ENCODE results near the gene PCDH9. TPM values are rescaled to one million over a fixed set of nuclear protein-coding genes. Genes with fewer than 3 reads are reported as not detected.

Gene PCDH9
- total RNA-seq, 1 experiment from 2014 or later: 4.2 TPM

DNA sequence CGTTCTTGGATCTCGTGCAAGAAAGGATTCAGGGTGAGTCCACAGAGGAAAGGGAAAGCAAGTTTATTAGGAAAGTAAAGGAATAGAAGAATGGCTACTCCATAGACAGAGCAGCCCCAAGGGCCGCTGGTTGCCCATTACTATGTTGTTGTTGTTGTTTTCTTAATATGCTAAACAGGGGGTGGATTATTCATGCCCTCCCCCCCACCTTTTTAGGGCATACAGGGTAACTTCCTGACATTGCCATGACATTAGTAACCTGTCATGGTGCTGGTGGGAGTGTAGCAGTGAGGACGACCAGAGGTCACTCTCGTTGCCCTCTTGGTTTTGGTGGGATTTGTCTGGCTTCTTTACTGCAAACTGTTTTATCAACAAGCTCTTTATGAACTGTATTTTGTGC, 29.1 kb upstream of the PCDH9 start:
- TF ChIP-seq TCF7L2 (IDR thresholded peaks at IDR 0.05; ENCODE audit: low read depth, low read length) (no peak), SIN3A (IDR thresholded peaks at IDR 0.05; ENCODE audit: borderline replicate concordance, insufficient read depth, low read depth, low read length) (no peak), POLR2AphosphoS5 (IDR thresholded peaks at IDR 0.05; ENCODE audit: low read depth, low read length) (no peak), CTCF (IDR thresholded peaks at IDR 0.05) (no peak)
- TF ChIP-seq, protein P1, sequence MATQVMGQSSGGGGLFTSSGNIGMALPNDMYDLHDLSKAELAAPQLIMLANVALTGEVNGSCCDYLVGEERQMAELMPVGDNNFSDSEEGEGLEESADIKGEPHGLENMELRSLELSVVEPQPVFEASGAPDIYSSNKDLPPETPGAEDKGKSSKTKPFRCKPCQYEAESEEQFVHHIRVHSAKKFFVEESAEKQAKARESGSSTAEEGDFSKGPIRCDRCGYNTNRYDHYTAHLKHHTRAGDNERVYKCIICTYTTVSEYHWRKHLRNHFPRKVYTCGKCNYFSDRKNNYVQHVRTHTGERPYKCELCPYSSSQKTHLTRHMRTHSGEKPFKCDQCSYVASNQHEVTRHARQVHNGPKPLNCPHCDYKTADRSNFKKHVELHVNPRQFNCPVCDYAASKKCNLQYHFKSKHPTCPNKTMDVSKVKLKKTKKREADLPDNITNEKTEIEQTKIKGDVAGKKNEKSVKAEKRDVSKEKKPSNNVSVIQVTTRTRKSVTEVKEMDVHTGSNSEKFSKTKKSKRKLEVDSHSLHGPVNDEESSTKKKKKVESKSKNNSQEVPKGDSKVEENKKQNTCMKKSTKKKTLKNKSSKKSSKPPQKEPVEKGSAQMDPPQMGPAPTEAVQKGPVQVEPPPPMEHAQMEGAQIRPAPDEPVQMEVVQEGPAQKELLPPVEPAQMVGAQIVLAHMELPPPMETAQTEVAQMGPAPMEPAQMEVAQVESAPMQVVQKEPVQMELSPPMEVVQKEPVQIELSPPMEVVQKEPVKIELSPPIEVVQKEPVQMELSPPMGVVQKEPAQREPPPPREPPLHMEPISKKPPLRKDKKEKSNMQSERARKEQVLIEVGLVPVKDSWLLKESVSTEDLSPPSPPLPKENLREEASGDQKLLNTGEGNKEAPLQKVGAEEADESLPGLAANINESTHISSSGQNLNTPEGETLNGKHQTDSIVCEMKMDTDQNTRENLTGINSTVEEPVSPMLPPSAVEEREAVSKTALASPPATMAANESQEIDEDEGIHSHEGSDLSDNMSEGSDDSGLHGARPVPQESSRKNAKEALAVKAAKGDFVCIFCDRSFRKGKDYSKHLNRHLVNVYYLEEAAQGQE (IDR thresholded peaks at IDR 0.05; ENCODE audit: insufficient read depth in 1 of 2, low read depth in 2 of 2, low read length in 1 of 2): no peak
- Histone ChIP-seq H3K9me3 (ENCODE audit: control insufficient read depth, insufficient read depth, low read depth, low read length) (no peaks in the 10 kb centered on the region), H3K4me3 (ENCODE audit: low read depth in 2 of 2, low read length in 2 of 2) (no peak overlapping the region), H3K27ac (ENCODE audit: low read length) (no peak overlapping the region), H3K27me3 (ENCODE audit: control insufficient read depth, insufficient read depth, low read length) (no peaks in the 10 kb centered on the region), H3K4me1 (ENCODE audit: control insufficient read depth, insufficient read depth, low read length) (no peaks in the 10 kb centered on the region), H3K36me3 (ENCODE audit: control insufficient read depth, insufficient read depth, low read length) (no peaks in the 10 kb centered on the region)
- intact Hi-C loops (cut with micrococcal nuclease; ENCODE audit: unreplicated experiment) (no loop called here), in situ Hi-C loops (cut with HindIII; ENCODE audit: low pct_unique_long_range_greater_than_20kb, low sequenced_read_pairs) (no loop called here)
- no TSS peak for BruUV-seq (replicated peaks)
- CTCF ChIA-PET: no interaction called here
- no peak for DNase-seq (ENCODE audit: low read depth, low spot score)
- no peak for ATAC-seq
- POLR2A ChIA-PET: no interaction called here

GRCh38 chr13:67258482-67258881, 28.3 kb upstream of the PCDH9 start:
- no TSS peak for BruUV-seq (replicated peaks)
- ATAC-seq: no peak
- intact Hi-C loops (cut with micrococcal nuclease; ENCODE audit: unreplicated experiment): no loop called here

GRCh38 chr13:67238861-67239260, 8.7 kb upstream of the PCDH9 start:
- no peak for DNase-seq (ENCODE audit: low read depth, low spot score)
- no peaks in the 10 kb centered on the region for H3K27me3 ChIP-seq (ENCODE audit: control insufficient read depth, insufficient read depth, low read length)
- TF ChIP-seq SIN3A (IDR thresholded peaks at IDR 0.05; ENCODE audit: borderline replicate concordance, insufficient read depth, low read depth, low read length): no peak
- no peak for TF ChIP-seq POLR2AphosphoS5 (IDR thresholded peaks at IDR 0.05; ENCODE audit: low read depth, low read length)
- TF ChIP-seq TCF7L2 (IDR thresholded peaks at IDR 0.05; ENCODE audit: low read depth, low read length): no peak
- TF ChIP-seq CTCF (IDR thresholded peaks at IDR 0.05): no peak
- TF ChIP-seq, protein P1 (IDR thresholded peaks at IDR 0.05; ENCODE audit: insufficient read depth in 1 of 2, low read depth in 2 of 2, low read length in 1 of 2): no peak
- H3K4me3 ChIP-seq (ENCODE audit: low read depth in 2 of 2, low read length in 2 of 2): no peak overlapping the region
- intact Hi-C loops (cut with micrococcal nuclease; ENCODE audit: unreplicated experiment) (no loop called here), in situ Hi-C loops (cut with HindIII; ENCODE audit: low pct_unique_long_range_greater_than_20kb, low sequenced_read_pairs) (no loop called here)
- no peak for ATAC-seq
- CTCF ChIA-PET: no interaction called here
- H3K4me1 ChIP-seq (ENCODE audit: control insufficient read depth, insufficient read depth, low read length): no peaks in the 10 kb centered on the region
- no peaks in the 10 kb centered on the region for H3K36me3 ChIP-seq (ENCODE audit: control insufficient read depth, insufficient read depth, low read length)
- H3K27ac ChIP-seq (ENCODE audit: low read length): no peak overlapping the region
- no TSS peak for BruUV-seq (replicated peaks)
- no peaks in the 10 kb centered on the region for H3K9me3 ChIP-seq (ENCODE audit: control insufficient read depth, insufficient read depth, low read depth, low read length)
- POLR2A ChIA-PET: no interaction called here

More at GRCh38 chr13:67258482-67258881, 28.3 kb upstream of the PCDH9 start:
- DNase-seq (ENCODE audit: low read depth, low spot score): no peak
- Histone ChIP-seq H3K36me3 (ENCODE audit: control insufficient read depth, insufficient read depth, low read length) (no peaks in the 10 kb centered on the region), H3K9me3 (ENCODE audit: control insufficient read depth, insufficient read depth, low read depth, low read length) (no peaks in the 10 kb centered on the region), H3K4me3 (ENCODE audit: low read depth in 2 of 2, low read length in 2 of 2) (no peak overlapping the region), H3K27ac (ENCODE audit: low read length) (no peak overlapping the region), H3K27me3 (ENCODE audit: control insufficient read depth, insufficient read depth, low read length) (no peaks in the 10 kb centered on the region), H3K4me1 (ENCODE audit: control insufficient read depth, insufficient read depth, low read length) (no peaks in the 10 kb centered on the region)
- ChIA-PET POLR2A (no interaction called here), CTCF (no interaction called here)
- in situ Hi-C loops (cut with HindIII; ENCODE audit: low pct_unique_long_range_greater_than_20kb, low sequenced_read_pairs): no loop called here
- TF ChIP-seq POLR2AphosphoS5 (IDR thresholded peaks at IDR 0.05; ENCODE audit: low read depth, low read length): no peak
